GM19324 (cell line): ENCODE data around the gene WASHC4.
A peak's percentile ranks its signal among the peaks of the same experiment; 100 is the strongest.
"Not testable (repeated sequence)": the region's sequence is repeated elsewhere in the genome, so short reads cannot be mapped to it uniquely, and the experiment has no call there.

ENCODE experiments used
- ATAC-seq: cut with Tn5 transposase; IDR thresholded peaks from one replicate; pipeline ENCODE4 v1.9.1; 2021; ENCODE audit warnings: mild to moderate bottlenecking, moderate library complexity; ENCODE audit not compliant: unreplicated experiment, low FRiP score

WASHC4 gene

GRCh38 chr12:105089817-105090216 is 17.7 kb upstream of the WASHC4 start:
- no peak for ATAC-seq

- ATAC-seq, result no peak
These were observed 17.2 kb upstream of the WASHC4 start for GRCh38 chr12:105090361-105090760.

GRCh38 chr12:105091476-105092206 is 15.9 kb upstream of the WASHC4 start:
- no peak for ATAC-seq

- ATAC-seq, result no peak
These were observed 15.2 kb upstream of the WASHC4 start for GRCh38 chr12:105092336-105092735.

- not testable (repeated sequence) for ATAC-seq
These were observed 12.2 kb upstream of the WASHC4 start for GRCh38 chr12:105095338-105095737.

- no peak for ATAC-seq
These were observed 8.2 kb upstream of the WASHC4 start for GRCh38 chr12:105099356-105099755.

- ATAC-seq, result no peak
These were observed 7.1 kb upstream of the WASHC4 start for GRCh38 chr12:105100207-105100985.

- ATAC-seq, result no peak
These were observed 6.5 kb upstream of the WASHC4 start for GRCh38 chr12:105100998-105101397.

GRCh38 chr12:105102673-105103072 is 4.9 kb upstream of the WASHC4 start:
- no peak for ATAC-seq

- ATAC-seq, result no peak
These were observed 2.8 kb upstream of the WASHC4 start for GRCh38 chr12:105104762-105105161.

- ATAC-seq, result no peak
These were observed 910 bp upstream of the WASHC4 start for GRCh38 chr12:105106621-105107020.

GRCh38 chr12:105107171-105107493 is 399 bp upstream of the WASHC4 start:
- peak; percentile 14 for ATAC-seq

GRCh38 chr12:105109465-105110212 is 2.1 kb downstream of the WASHC4 start:
- no peak for ATAC-seq

GRCh38 chr12:105110851-105111250 is 3.3 kb downstream of the WASHC4 start:
- no peak for ATAC-seq

GRCh38 chr12:105113094-105113493 is 5.6 kb downstream of the WASHC4 start:
- ATAC-seq, result no peak

GRCh38 chr12:105116969-105117368 is 9.4 kb downstream of the WASHC4 start:
- ATAC-seq, result no peak

- ATAC-seq, result no peak
These were observed 13.0 kb downstream of the WASHC4 start for GRCh38 chr12:105120551-105120950.

GRCh38 chr12:105138248-105138647 is 30.7 kb downstream of the WASHC4 start:
- ATAC-seq, result no peak

GRCh38 chr12:105141320-105141922 is 33.9 kb downstream of the WASHC4 start:
- no peak for ATAC-seq

- ATAC-seq, result no peak
These were observed 34.7 kb downstream of the WASHC4 start for GRCh38 chr12:105142259-105142658.

GRCh38 chr12:105156260-105156659 is 48.7 kb downstream of the WASHC4 start:
- ATAC-seq, result no peak
